ENCODE results near the gene CIBAR2.
"Not testable (repeated sequence)": the region's sequence is repeated elsewhere in the genome, so short reads cannot be mapped to it uniquely, and the experiment has no call there.

CIBAR2 gene

GRCh38 chr16:85054321-85054720 is 58.0 kb downstream of the CIBAR2 start:
- H4K5ac ChIP-seq (ENCODE audit: low read length); H3K4ac ChIP-seq (ENCODE audit: low read depth, low read length); H2BK5ac ChIP-seq (ENCODE audit: low read length); H2AK5ac ChIP-seq (ENCODE audit: low read length); H3K27ac ChIP-seq (ENCODE audit: low read depth, low read length); H2BK15ac ChIP-seq (replicated peaks; ENCODE audit: low read depth); H3K36me3 ChIP-seq (ENCODE audit: control insufficient read depth, insufficient read depth, low read length); H3K18ac ChIP-seq (ENCODE audit: low read length); H3K4me2 ChIP-seq (ENCODE audit: low read length); H2BK120ac ChIP-seq (ENCODE audit: low read depth, low read length); H4K8ac ChIP-seq (ENCODE audit: low read depth, low read length); H3K4me3 ChIP-seq (ENCODE audit: low read length); H3K79me2 ChIP-seq (ENCODE audit: control insufficient read depth, insufficient read depth, low read length); H3K79me1 ChIP-seq (ENCODE audit: low read length); H3K27me3 ChIP-seq (ENCODE audit: insufficient read depth, low read length, poor library complexity); H3K56ac ChIP-seq (ENCODE audit: low read length); DNase-seq; H3K23ac ChIP-seq (ENCODE audit: low read length); H3K4me1 ChIP-seq (ENCODE audit: control insufficient read depth, low read depth, low read length); H3K9ac ChIP-seq (ENCODE audit: low read length): not testable (repeated sequence)
- WGBS (ENCODE audit: extremely low coverage, insufficient coverage, low lambda C conversion rate) = no CpG with 5 or more reads among the region's 3 CpGs

GRCh38 chr16:85052536-85052935 is 59.7 kb downstream of the CIBAR2 start:
- no CpG with 5 or more reads among the region's 10 CpGs for WGBS (ENCODE audit: extremely low coverage, insufficient coverage, low lambda C conversion rate)
- Histone ChIP-seq H2AK5ac (ENCODE audit: low read length) (no peak overlapping the region), H3K4me1 (ENCODE audit: control insufficient read depth, low read depth, low read length) (no peaks in the 10 kb centered on the region)

DNA sequence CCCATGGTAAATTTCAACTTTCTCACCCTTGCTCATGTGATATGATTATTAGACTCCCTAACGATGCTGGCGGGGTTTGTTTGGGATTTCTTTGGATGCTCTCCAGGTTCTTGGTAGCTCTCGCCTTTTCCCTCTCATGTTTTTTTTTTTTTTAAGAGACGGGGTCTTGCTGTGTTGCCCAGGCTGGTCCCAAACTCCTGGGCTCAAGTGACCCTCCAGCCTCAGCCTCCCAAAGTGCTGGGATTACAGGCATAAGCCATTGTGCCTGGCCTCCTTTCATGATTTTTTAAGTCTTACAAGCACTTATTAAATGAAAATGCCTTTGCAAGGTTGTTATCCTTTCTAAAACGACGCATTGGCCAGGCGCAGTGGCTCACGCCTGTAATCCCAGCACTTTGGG is 60.6 kb downstream of the CIBAR2 start:
- H2BK120ac ChIP-seq (ENCODE audit: low read depth, low read length) = no peak overlapping the region
- H2BK15ac ChIP-seq (replicated peaks; ENCODE audit: low read depth) = no peak overlapping the region
- DNase-seq = no peak
- no peak overlapping the region for H2BK5ac ChIP-seq (ENCODE audit: low read length)
- no peaks in the 10 kb centered on the region for H3K4me1 ChIP-seq (ENCODE audit: control insufficient read depth, low read depth, low read length)
- WGBS (ENCODE audit: extremely low coverage, insufficient coverage, low lambda C conversion rate) = no CpG with 5 or more reads among the region's 8 CpGs
- no peak overlapping the region for H3K9ac ChIP-seq (ENCODE audit: low read length)
- no peak overlapping the region for H2AK5ac ChIP-seq (ENCODE audit: low read length)
- no peaks in the 10 kb centered on the region for H3K79me1 ChIP-seq (ENCODE audit: low read length)
- no peak overlapping the region for H3K4ac ChIP-seq (ENCODE audit: low read depth, low read length)
- H4K8ac ChIP-seq (ENCODE audit: low read depth, low read length) = no peak overlapping the region
- no peak overlapping the region for H3K56ac ChIP-seq (ENCODE audit: low read length)
- H4K5ac ChIP-seq (ENCODE audit: low read length) = no peak overlapping the region
- H3K27ac ChIP-seq (ENCODE audit: low read depth, low read length) = no peak overlapping the region
- no peaks in the 10 kb centered on the region for H3K36me3 ChIP-seq (ENCODE audit: control insufficient read depth, insufficient read depth, low read length)
- no peak overlapping the region for H3K4me3 ChIP-seq (ENCODE audit: low read length)
- no peak overlapping the region for H3K18ac ChIP-seq (ENCODE audit: low read length)
- H3K23ac ChIP-seq (ENCODE audit: low read length) = no peak overlapping the region
- no peak overlapping the region for H3K4me2 ChIP-seq (ENCODE audit: low read length)
- no peaks in the 10 kb centered on the region for H3K79me2 ChIP-seq (ENCODE audit: control insufficient read depth, insufficient read depth, low read length)
- H3K27me3 ChIP-seq (ENCODE audit: insufficient read depth, low read length, poor library complexity) = no peaks in the 10 kb centered on the region

More at GRCh38 chr16:85052536-85052935, 59.7 kb downstream of the CIBAR2 start:
- Histone ChIP-seq H3K56ac (ENCODE audit: low read length) (no peak overlapping the region), H3K23ac (ENCODE audit: low read length) (no peak overlapping the region), H3K18ac (ENCODE audit: low read length) (no peak overlapping the region), H3K27ac (ENCODE audit: low read depth, low read length) (no peak overlapping the region), H3K79me1 (ENCODE audit: low read length) (no peaks in the 10 kb centered on the region), H3K4ac (ENCODE audit: low read depth, low read length) (no peak overlapping the region), H3K27me3 (ENCODE audit: insufficient read depth, low read length, poor library complexity) (no peaks in the 10 kb centered on the region), H3K79me2 (ENCODE audit: control insufficient read depth, insufficient read depth, low read length) (no peaks in the 10 kb centered on the region), H3K36me3 (ENCODE audit: control insufficient read depth, insufficient read depth, low read length) (no peaks in the 10 kb centered on the region), H4K8ac (ENCODE audit: low read depth, low read length) (no peak overlapping the region), H3K9ac (ENCODE audit: low read length) (no peak overlapping the region), H3K4me3 (ENCODE audit: low read length) (no peak overlapping the region), H3K4me2 (ENCODE audit: low read length) (no peak overlapping the region), H2BK120ac (ENCODE audit: low read depth, low read length) (no peak overlapping the region), H2BK15ac (replicated peaks; ENCODE audit: low read depth) (no peak overlapping the region), H2BK5ac (ENCODE audit: low read length) (no peak overlapping the region), H4K5ac (ENCODE audit: low read length) (no peak overlapping the region)
- DNase-seq = no peak

DNA sequence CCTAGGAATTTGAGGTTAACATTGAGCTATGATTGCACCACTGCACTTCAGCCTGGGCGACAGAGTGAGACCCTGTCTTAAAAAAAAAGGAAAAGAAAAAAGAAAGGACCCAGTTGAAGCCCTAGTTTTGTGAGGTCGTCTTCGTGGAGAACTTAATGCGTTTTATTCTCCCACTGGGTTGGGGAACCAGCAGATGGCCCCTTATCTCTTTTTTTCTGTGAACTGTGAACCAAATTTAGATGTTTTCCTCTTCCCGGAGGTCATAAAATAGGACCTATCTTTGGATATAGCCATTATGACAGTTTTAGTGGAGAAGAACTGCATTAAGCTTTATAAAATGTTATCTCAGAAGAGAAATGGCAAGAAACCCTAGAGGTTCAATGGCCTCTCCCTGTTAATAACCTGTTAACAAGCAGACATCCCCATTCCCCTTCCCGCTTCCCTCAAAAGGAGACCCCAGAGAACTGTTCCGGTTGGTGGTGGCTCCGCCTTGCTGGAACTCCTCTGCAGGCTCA is 61.1 kb downstream of the CIBAR2 start:
- Histone ChIP-seq H2AK5ac (ENCODE audit: low read length) (no peak overlapping the region), H3K4me3 (ENCODE audit: low read length) (no peak overlapping the region), H4K5ac (ENCODE audit: low read length) (no peak overlapping the region), H3K4me2 (ENCODE audit: low read length) (no peak overlapping the region), H3K4ac (ENCODE audit: low read depth, low read length) (no peak overlapping the region), H3K36me3 (ENCODE audit: control insufficient read depth, insufficient read depth, low read length) (no peaks in the 10 kb centered on the region), H3K27me3 (ENCODE audit: insufficient read depth, low read length, poor library complexity) (no peaks in the 10 kb centered on the region), H3K56ac (ENCODE audit: low read length) (no peak overlapping the region), H3K79me1 (ENCODE audit: low read length) (no peaks in the 10 kb centered on the region), H2BK5ac (ENCODE audit: low read length) (no peak overlapping the region), H3K9ac (ENCODE audit: low read length) (no peak overlapping the region), H3K4me1 (ENCODE audit: control insufficient read depth, low read depth, low read length) (no peaks in the 10 kb centered on the region), H4K8ac (ENCODE audit: low read depth, low read length) (no peak overlapping the region), H3K27ac (ENCODE audit: low read depth, low read length) (no peak overlapping the region), H2BK15ac (replicated peaks; ENCODE audit: low read depth) (no peak overlapping the region), H3K79me2 (ENCODE audit: control insufficient read depth, insufficient read depth, low read length) (no peaks in the 10 kb centered on the region), H3K23ac (ENCODE audit: low read length) (no peak overlapping the region), H3K18ac (ENCODE audit: low read length) (no peak overlapping the region), H2BK120ac (ENCODE audit: low read depth, low read length) (no peak overlapping the region)
- no peak for DNase-seq
- no CpG with 5 or more reads among the region's 8 CpGs for WGBS (ENCODE audit: extremely low coverage, insufficient coverage, low lambda C conversion rate)

- Histone ChIP-seq H3K56ac (ENCODE audit: low read length) (no peak overlapping the region), H3K4me2 (ENCODE audit: low read length) (no peak overlapping the region), H2AK5ac (ENCODE audit: low read length) (no peak overlapping the region), H3K79me2 (ENCODE audit: control insufficient read depth, insufficient read depth, low read length) (no peaks in the 10 kb centered on the region), H3K23ac (ENCODE audit: low read length) (no peak overlapping the region), H4K5ac (ENCODE audit: low read length) (no peak overlapping the region), H3K4me1 (ENCODE audit: control insufficient read depth, low read depth, low read length) (no peaks in the 10 kb centered on the region), H3K4ac (ENCODE audit: low read depth, low read length) (no peak overlapping the region), H3K27ac (ENCODE audit: low read depth, low read length) (no peak overlapping the region), H3K27me3 (ENCODE audit: insufficient read depth, low read length, poor library complexity) (no peaks in the 10 kb centered on the region), H3K36me3 (ENCODE audit: control insufficient read depth, insufficient read depth, low read length) (no peaks in the 10 kb centered on the region), H2BK120ac (ENCODE audit: low read depth, low read length) (no peak overlapping the region), H3K4me3 (ENCODE audit: low read length) (no peak overlapping the region), H2BK15ac (replicated peaks; ENCODE audit: low read depth) (no peak overlapping the region), H4K8ac (ENCODE audit: low read depth, low read length) (no peak overlapping the region), H3K18ac (ENCODE audit: low read length) (no peak overlapping the region), H3K79me1 (ENCODE audit: low read length) (no peaks in the 10 kb centered on the region), H3K9ac (ENCODE audit: low read length) (no peak overlapping the region), H2BK5ac (ENCODE audit: low read length) (no peak overlapping the region)
- no CpG with 5 or more reads among the region's 15 CpGs for WGBS (ENCODE audit: extremely low coverage, insufficient coverage, low lambda C conversion rate)
- DNase-seq = no peak
Observed at GRCh38 chr16:85049706-85050305, 62.5 kb downstream of the CIBAR2 start.
